Psoas muscle (tissue), 8 donors: ENCODE data around the gene CDK5RAP2. TPM values are rescaled to one million over a fixed set of nuclear protein-coding genes. Genes with fewer than 3 reads are reported as not detected.

Experiments used
- ATAC-seq, 4 donors: fragments of 200-7000 bp; cut with Tn5 transposase; one replicate each; pipeline ENCODE4 v1.9.1; 2020; ENCODE audit warnings: moderate library complexity in 3 of 4, mild to moderate bottlenecking in 2 of 4
- DNase-seq, 2 donors: peaks; one replicate each; pipeline ENCODE4 v3.0.0-alpha.2; 2020
- H3K27ac ChIP-seq: fragments of 200-600 bp; one replicate; pipeline ENCODE4 v1.8.0; 2022
- H3K27me3 ChIP-seq, 3 donors: fragments of 200-600 bp in 1 of 3; one replicate each; pipeline versions ENCODE4 v1.6.1 to v1.8.0; 2013 to 2022; ENCODE audit warnings: low read length in 2 of 3, mild to moderate bottlenecking in 2 of 3, moderate library complexity in 1 of 3; ENCODE audit not compliant: insufficient read depth in 3 of 3
- H3K36me3 ChIP-seq, 2 donors: fragments of 200-600 bp in 1 of 2; one replicate each; pipeline versions ENCODE4 v1.6.1 to v1.8.0; 2013 to 2022; ENCODE audit warnings: low read depth in 1 of 2, mild to moderate bottlenecking in 1 of 2, moderate library complexity in 1 of 2; ENCODE audit not compliant: insufficient read depth in 1 of 2
- H3K4me1 ChIP-seq: fragments of 200-600 bp; one replicate; pipeline ENCODE4 v1.8.0; 2022
- H3K4me3 ChIP-seq: fragments of 200-600 bp; one replicate; pipeline ENCODE4 v1.8.0; 2022; ENCODE audit warnings: mild to moderate bottlenecking
- H3K9me3 ChIP-seq: fragments of 200-600 bp; one replicate; pipeline ENCODE4 v1.8.0; 2022
- WGBS, 3 donors: extraction: QIAGEN DNeasy Blood & Tissue Kit; methylation state at CpG; one replicate each; pipeline versions ENCODE4 v1.1.6 to v1.1.7; 2013; 5-methylcytosine and 5-hydroxymethylcytosine counted together
- intact Hi-C, 2 donors: fragments of 100-400 bp; cut with DNase I; formaldehyde crosslinking; loops; one replicate each; pipeline versions ENCODE4 v1.11.0 to v1.14.2; 2022
- polyA plus RNA-seq, 3 donors: library from polyadenylated mRNA; stranded (reverse); fragments of 200-250 nt; gene quantifications; one replicate each; pipeline ENCODE4 v1.2.3, GENCODE V29; 2013
- total RNA-seq, 4 donors: library from RNA; stranded (reverse); fragmentation: NEBNext Ultra II Directional in 2 of 4; extraction: Animal tissue kit (Norgen Biotek cat#: 25700) in 2 of 4; gene quantifications; one replicate each; pipeline versions ENCODE4 v1.2.1 to v1.2.4, GENCODE V29; 2021 to 2023
- TF ChIP-seq, protein P1 (sequence below): fragments of 200-600 bp; IDR thresholded peaks from one replicate; pipeline ENCODE4 v1.8.0; 2022; ENCODE audit warnings: antibody characterized with exemption
- donor health status: healthy with polysubstance abuse.
- donor health status: DM: no; HTN: no; CAD: no; lungs with moderate emphysema.
- donor health status: Bipolar disorder and iron deficiency.
- donor health status: healthy.
- donor health status: DM: yes; HTN: yes; CAD: no.
- donor health status: DM: no; HTN: no; CAD: no.
- donor health status: DM: no; HTN: no; CAD: no.
- donor health status: DM: yes; HTN: yes; CAD: no.

CDK5RAP2 gene
- total and polyA plus RNA-seq, 7 donors: 26.0 to 95.1 (median 60.3) TPM

DNA sequence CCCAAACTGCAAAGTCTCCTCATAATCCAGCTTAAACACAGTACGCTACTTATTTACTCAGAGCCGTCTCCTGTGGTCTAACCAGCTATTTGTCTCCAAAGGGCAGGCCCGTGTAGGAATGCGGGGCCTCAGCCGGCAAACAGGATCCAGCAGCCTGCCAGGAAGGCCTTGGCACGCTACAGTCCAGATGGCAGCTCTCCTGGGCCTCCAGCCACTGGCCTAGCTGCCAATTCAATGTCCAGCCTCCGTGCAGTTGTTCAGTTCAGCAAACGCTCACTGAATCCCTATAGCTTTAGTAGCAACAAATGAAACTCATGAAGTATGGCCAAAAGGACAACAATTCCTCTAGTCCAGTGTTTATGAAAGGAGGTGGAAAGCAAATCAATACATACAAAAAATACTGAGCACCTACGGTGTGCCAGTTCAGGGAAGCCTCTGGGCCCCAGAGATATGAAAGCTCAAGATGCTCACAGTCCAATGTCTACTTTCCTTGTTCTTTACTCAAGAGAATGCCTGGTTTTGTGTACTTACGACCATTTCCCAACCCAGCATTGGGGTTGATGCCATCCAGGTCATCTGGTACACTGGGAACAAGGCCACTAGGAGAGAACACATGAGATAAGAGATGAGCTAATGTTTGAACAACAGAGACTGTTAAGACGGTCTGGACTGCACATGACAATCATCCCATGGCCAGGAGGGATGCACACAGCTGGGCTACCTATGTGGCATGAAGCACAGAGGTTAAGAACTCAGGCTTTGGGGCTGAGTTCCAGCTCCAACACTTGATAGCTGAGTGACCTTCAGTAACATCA lies 8.3 kb downstream of the CDK5RAP2 start:
- Histone ChIP-seq H3K4me1 (peaks cover 26% of the 10 kb centered on the region), H3K36me3 (peaks cover 14 to 52% of the 10 kb centered on the region in 2 donors), H3K9me3 (no peaks in the 10 kb centered on the region), H3K4me3 (no peak overlapping the region), H3K27ac (peak overlapping the region; percentile 76), H3K27me3 (no peaks in the 10 kb centered on the region)
- DNase-seq (peak; percentile 68 to 87), ATAC-seq (peak; percentile 93 to 97 (median 94))
- intact Hi-C loops: no loop called here
- WGBS, 3 donors: 26 to 34% (median 33%) methylated on average over 11 of the region's 11 CpGs
- TF ChIP-seq, protein P1, sequence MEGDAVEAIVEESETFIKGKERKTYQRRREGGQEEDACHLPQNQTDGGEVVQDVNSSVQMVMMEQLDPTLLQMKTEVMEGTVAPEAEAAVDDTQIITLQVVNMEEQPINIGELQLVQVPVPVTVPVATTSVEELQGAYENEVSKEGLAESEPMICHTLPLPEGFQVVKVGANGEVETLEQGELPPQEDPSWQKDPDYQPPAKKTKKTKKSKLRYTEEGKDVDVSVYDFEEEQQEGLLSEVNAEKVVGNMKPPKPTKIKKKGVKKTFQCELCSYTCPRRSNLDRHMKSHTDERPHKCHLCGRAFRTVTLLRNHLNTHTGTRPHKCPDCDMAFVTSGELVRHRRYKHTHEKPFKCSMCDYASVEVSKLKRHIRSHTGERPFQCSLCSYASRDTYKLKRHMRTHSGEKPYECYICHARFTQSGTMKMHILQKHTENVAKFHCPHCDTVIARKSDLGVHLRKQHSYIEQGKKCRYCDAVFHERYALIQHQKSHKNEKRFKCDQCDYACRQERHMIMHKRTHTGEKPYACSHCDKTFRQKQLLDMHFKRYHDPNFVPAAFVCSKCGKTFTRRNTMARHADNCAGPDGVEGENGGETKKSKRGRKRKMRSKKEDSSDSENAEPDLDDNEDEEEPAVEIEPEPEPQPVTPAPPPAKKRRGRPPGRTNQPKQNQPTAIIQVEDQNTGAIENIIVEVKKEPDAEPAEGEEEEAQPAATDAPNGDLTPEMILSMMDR: no peak

DNA sequence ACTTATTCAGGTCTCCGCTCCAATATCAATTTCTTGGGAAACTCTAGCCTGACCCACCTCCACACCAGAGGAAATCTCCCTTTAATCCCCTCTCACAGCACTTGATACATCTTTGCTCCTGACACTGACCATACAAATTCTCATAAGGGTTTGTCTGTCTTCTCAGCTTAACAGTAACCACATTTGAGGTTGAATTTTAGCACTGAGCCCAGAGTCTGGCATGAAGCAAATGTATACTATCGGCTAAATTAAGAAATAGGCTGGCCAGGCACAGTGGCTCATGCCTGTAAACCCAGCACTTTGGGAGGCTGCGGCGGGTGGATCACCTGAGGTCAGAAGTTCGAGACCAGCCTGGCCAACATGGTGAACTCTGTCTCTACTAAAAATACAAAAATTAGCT lies 9.7 kb downstream of the CDK5RAP2 start:
- Histone ChIP-seq H3K9me3 (no peaks in the 10 kb centered on the region), H3K4me1 (peaks cover 26% of the 10 kb centered on the region), H3K36me3 (peaks cover 14 to 61% of the 10 kb centered on the region in 2 donors), H3K27me3 (no peaks in the 10 kb centered on the region), H3K4me3 (no peak overlapping the region), H3K27ac (peak overlapping the region; percentile 76)
- no peak for DNase-seq
- peak in 1 of 4 donors; percentile 9 for ATAC-seq
- 54 to 80% (median 72%) methylated on average over 5 of the region's 5 CpGs for WGBS, 3 donors
- intact Hi-C loops: no loop called here
- TF ChIP-seq, protein P1: no peak

DNA sequence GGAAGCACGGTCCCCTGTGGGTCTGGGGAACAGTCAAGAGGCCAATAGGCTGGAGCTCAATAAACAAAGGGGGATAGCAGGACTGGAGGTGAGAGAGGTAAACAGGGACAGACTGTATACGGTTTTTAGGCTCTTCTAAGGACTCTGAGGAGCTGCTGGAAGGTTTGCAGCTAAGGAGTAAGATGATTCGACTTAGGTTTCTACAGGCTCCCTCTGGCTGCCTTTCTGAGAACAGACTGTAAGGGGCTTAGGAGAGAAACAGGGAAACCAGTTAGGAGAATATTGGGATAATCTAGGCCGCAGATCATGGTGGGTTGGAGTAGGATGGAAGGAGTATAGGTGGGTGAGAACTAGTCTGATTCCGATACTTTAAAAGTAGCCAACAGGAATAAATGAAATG lies 10.4 kb downstream of the CDK5RAP2 start:
- ATAC-seq (no peak), DNase-seq (no peak)
- Histone ChIP-seq H3K27ac (peak overlapping the region; percentile 30), H3K4me3 (no peak overlapping the region), H3K4me1 (peaks cover 26% of the 10 kb centered on the region), H3K36me3 (peaks cover 14 to 68% of the 10 kb centered on the region in 2 donors), H3K27me3 (no peaks in the 10 kb centered on the region), H3K9me3 (no peaks in the 10 kb centered on the region)
- intact Hi-C loops: no loop called here
- TF ChIP-seq, protein P1: peak; percentile 15
- 89 to 92% (median 90%) methylated on average over 5 of the region's 5 CpGs for WGBS, 3 donors

DNA sequence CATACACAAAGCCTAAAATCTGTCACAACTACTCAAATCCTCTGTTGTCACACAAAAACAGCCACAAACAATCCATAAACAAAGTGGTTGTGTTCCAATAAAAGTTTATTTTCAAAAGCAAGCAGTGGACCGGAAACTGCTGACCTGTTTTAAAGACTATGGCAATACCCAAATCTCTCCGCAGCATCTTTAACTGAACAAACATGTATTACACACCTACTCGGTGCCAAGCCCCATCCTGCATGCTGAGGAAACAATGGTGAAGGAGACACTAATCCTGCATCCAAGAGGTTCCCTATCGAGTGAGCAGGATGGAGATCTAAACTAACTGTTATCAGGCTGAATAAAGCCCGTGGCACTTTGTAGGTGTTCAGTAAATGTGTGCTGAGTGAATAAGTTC lies 11.2 kb downstream of the CDK5RAP2 start:
- DNase-seq: no peak
- Histone ChIP-seq H3K4me3 (no peak overlapping the region), H3K27ac (no peak overlapping the region), H3K36me3 (peaks cover 14 to 73% of the 10 kb centered on the region in 2 donors), H3K27me3 (no peaks in the 10 kb centered on the region), H3K4me1 (peaks cover 26% of the 10 kb centered on the region), H3K9me3 (no peaks in the 10 kb centered on the region)
- intact Hi-C loops: no loop called here
- TF ChIP-seq, protein P1: no peak
- 89 to 98% (median 96%) methylated on average over 5 of the region's 5 CpGs for WGBS, 3 donors
- no peak for ATAC-seq
